GM21576 (cell line): ENCODE data around the gene ITGB1BP1.
A peak's percentile ranks its signal among the peaks of the same experiment; 100 is the strongest.

Source experiments
- ATAC-seq: cut with Tn5 transposase; IDR thresholded peaks from one replicate; pipeline ENCODE4 v1.9.1; 2021; ENCODE audit warnings: mild to moderate bottlenecking, moderate library complexity; ENCODE audit not compliant: unreplicated experiment

The ITGB1BP1 gene

GRCh38 chr2:9423100-9423921 is at the start of gene ITGB1BP1, which contains the start of gene CPSF3:
TSS of gene ITGB1BP1 (minus strand) at chr2:9423528. CDS start at chr2:9418697, 4,831 bp downstream.
TSS of gene CPSF3 (plus strand) at chr2:9423654. CDS start at chr2:9423774, 120 bp downstream.
- peak; percentile 79 for ATAC-seq

- ATAC-seq, result no peak
Measured at GRCh38 chr2:9472511-9472910, 49.2 kb upstream of the ITGB1BP1 start.

- no peak for ATAC-seq
Measured at GRCh38 chr2:9471206-9471605, 47.9 kb upstream of the ITGB1BP1 start.

- ATAC-seq, result no peak
Measured at GRCh38 chr2:9467687-9468086, 44.4 kb upstream of the ITGB1BP1 start.

GRCh38 chr2:9466147-9466683 is 42.9 kb upstream of the ITGB1BP1 start:
- no peak for ATAC-seq

- no peak for ATAC-seq
Measured at GRCh38 chr2:9465170-9465569, 41.8 kb upstream of the ITGB1BP1 start.

GRCh38 chr2:9463698-9464034 is 40.3 kb upstream of the ITGB1BP1 start:
- ATAC-seq, result no peak

GRCh38 chr2:9462886-9463697 is 39.8 kb upstream of the ITGB1BP1 start:
- no peak for ATAC-seq

GRCh38 chr2:9462313-9462712 is 39.0 kb upstream of the ITGB1BP1 start:
- no peak for ATAC-seq

GRCh38 chr2:9461079-9461478 is 37.8 kb upstream of the ITGB1BP1 start:
- ATAC-seq, result no peak

GRCh38 chr2:9460441-9461017 is 37.2 kb upstream of the ITGB1BP1 start:
- ATAC-seq, result no peak

- ATAC-seq, result no peak
Measured at GRCh38 chr2:9451231-9451630, 27.9 kb upstream of the ITGB1BP1 start.

GRCh38 chr2:9445089-9445488 is 21.8 kb upstream of the ITGB1BP1 start:
- ATAC-seq, result no peak

- ATAC-seq, result no peak
Measured at GRCh38 chr2:9443526-9443925, 20.2 kb upstream of the ITGB1BP1 start.

- no peak for ATAC-seq
Measured at GRCh38 chr2:9441556-9441955, 18.2 kb upstream of the ITGB1BP1 start.

- ATAC-seq, result no peak
Measured at GRCh38 chr2:9440058-9440727, 16.9 kb upstream of the ITGB1BP1 start.

- no peak for ATAC-seq
Measured at GRCh38 chr2:9439536-9439935, 16.2 kb upstream of the ITGB1BP1 start.

- ATAC-seq, result no peak
Measured at GRCh38 chr2:9434489-9434888, 11.2 kb upstream of the ITGB1BP1 start.

GRCh38 chr2:9430316-9431293 is 7.3 kb upstream of the ITGB1BP1 start:
- no peak for ATAC-seq
